Stomach (tissue), 9 donors: ENCODE results near the gene SEC14L6. TPM values are rescaled to one million over a fixed set of nuclear protein-coding genes. Genes with fewer than 3 reads are reported as not detected.

Source experiments
- DNase-seq, 2 donors: peaks; one replicate each; pipeline versions ENCODE4 v3.0.0 to v3.0.0-alpha.2; 2013 to 2019
- H3K27ac ChIP-seq, 5 donors: fragments of 200-600 bp in 4 of 5; sonication (generic) in 4 of 5; one replicate each; pipeline ENCODE4 v1.5.1; 2013 to 2019; ENCODE audit warnings: mild to moderate bottlenecking in 1 of 5, moderate library complexity in 1 of 5
- H3K27me3 ChIP-seq, 3 donors: fragments of 200-600 bp; sonication (generic); one replicate each; pipeline ENCODE4 v1.5.1; 2017 to 2019; ENCODE audit warnings: mixed run types in 1 of 3
- H3K36me3 ChIP-seq, 4 donors: fragments of 200-600 bp; sonication (generic); 1 replicate in 3 of 4; 2 replicates in 1 of 4; pipeline ENCODE4 v1.5.1; 2016 to 2019
- H3K4me1 ChIP-seq, 4 donors: fragments of 200-600 bp; sonication (generic); one replicate each; pipeline ENCODE4 v1.5.1; 2016 to 2019
- H3K4me3 ChIP-seq, 4 donors: fragments of 200-600 bp; sonication (generic) in 3 of 4; one replicate each; pipeline ENCODE4 v1.5.1; 2016 to 2019; ENCODE audit warnings: mild to moderate bottlenecking in 1 of 4
- H3K9me3 ChIP-seq, 4 donors: fragments of 200-600 bp; sonication (generic); one replicate each; pipeline ENCODE4 v1.5.1; 2016 to 2019
- CTCF ChIP-seq, 7 experiments: fragments of 450-650 bp in 4 of 7; fragments of 200-600 bp in 3 of 7; sonication (generic) in 3 of 7; IDR thresholded peaks; one replicate each; pipeline ENCODE4 v1.5.1; 2016 to 2019; ENCODE audit warnings: antibody characterized with exemption in 7 of 7, control low read depth in 2 of 7, mild to moderate bottlenecking in 1 of 7
- EP300 ChIP-seq: sonication (generic); formaldehyde crosslinking; IDR thresholded peaks from one replicate; pipeline ENCODE4 v1.6.1; 2017; ENCODE audit warnings: antibody characterized with exemption
- POLR2A ChIP-seq, 4 donors: fragments of 450-650 bp; IDR thresholded peaks; one replicate each; pipeline ENCODE4 v1.6.1; 2016; ENCODE audit warnings: antibody characterized with exemption in 4 of 4, control low read depth in 2 of 4, mild to moderate bottlenecking in 1 of 4, moderate library complexity in 1 of 4
- POLR2AphosphoS5 ChIP-seq, 3 donors: sonication (generic); formaldehyde crosslinking; IDR thresholded peaks; one replicate each; pipeline ENCODE4 v1.6.1; 2016; ENCODE audit warnings: antibody characterized with exemption in 3 of 3
- WGBS, 5 donors: extraction: QIAGEN DNeasy Blood & Tissue Kit in 3 of 5; methylation state at CpG; one replicate each; pipeline versions ENCODE4 v1.1.5 to v1.1.7; 2013 to 2018; 5-methylcytosine and 5-hydroxymethylcytosine counted together
- intact Hi-C: fragments of 100-400 bp; cut with DNase I; formaldehyde crosslinking; loops from one replicate; pipeline ENCODE4 v1.15.1; 2023; ENCODE audit warnings: low total_unique reads
- polyA plus RNA-seq, 3 donors: library from polyadenylated mRNA; stranded (reverse); fragments of 200-250 nt; gene quantifications; one replicate each; pipeline ENCODE4 v1.2.3, GENCODE V29; 2013
- total RNA-seq, 5 donors: library from RNA; depleted of rRNA; stranded (reverse); fragments of >200 nt; gene quantifications; one replicate each; pipeline versions ENCODE4 v1.1.0 to v1.2.3, GENCODE V29; 2014 to 2016
- donor health status: healthy with polysubstance abuse.
- donor health status: Bipolar disorder and iron deficiency.
- donor health status: healthy.

Gene SEC14L6
- total and polyA plus RNA-seq, 8 donors = 0.58 to 1.4 (median 0.84) TPM; not detected in 4

DNA sequence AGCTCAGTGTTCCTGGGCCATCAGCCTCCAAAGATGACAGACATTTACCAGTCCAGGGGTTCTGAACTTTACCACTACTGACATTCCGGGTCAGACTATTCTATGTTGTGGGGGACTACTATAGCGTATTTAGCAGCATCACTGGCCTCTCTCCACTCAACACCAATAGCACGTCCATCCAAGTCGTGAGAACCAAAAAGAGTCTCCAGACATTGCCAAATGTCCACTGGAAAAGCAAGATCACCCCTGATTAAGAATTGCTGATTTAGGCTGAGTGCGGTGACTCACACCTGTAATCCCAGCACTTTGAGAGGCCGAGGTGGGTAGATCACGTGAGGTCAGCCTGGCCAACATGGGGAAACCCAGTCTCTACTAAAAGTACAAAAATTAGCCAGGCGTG, 39.9 kb upstream of the SEC14L6 start:
- no peak for DNase-seq
- H3K9me3 ChIP-seq = no peaks in the 10 kb centered on the region
- no peak overlapping the region for H3K4me3 ChIP-seq
- H3K27ac ChIP-seq = no peak overlapping the region
- intact Hi-C loops = no loop called here
- peaks cover 77 to 84% (median 83%) of the 10 kb centered on the region in 4 donors for H3K36me3 ChIP-seq
- 93 to 95% (median 94%) methylated on average over 7 to 8 of the region's 8 CpGs for WGBS, 5 donors
- TF ChIP-seq EP300 (no peak), CTCF (IDR thresholded peaks at IDR 0.05) (no peak), POLR2A (IDR thresholded peaks at IDR 0.05) (no peak)
- no peaks in the 10 kb centered on the region for H3K27me3 ChIP-seq
- H3K4me1 ChIP-seq = peaks cover 12 to 18% (median 15%) of the 10 kb centered on the region in 4 donors

GRCh38 chr22:30584441-30584840, 37.9 kb upstream of the SEC14L6 start:
- no peaks in the 10 kb centered on the region for H3K27me3 ChIP-seq
- no peak overlapping the region for H3K4me3 ChIP-seq
- no peaks in the 10 kb centered on the region for H3K9me3 ChIP-seq
- no peaks in the 10 kb centered on the region for H3K4me1 ChIP-seq
- intact Hi-C loops = no loop called here
- whole genome bisulfite sequencing, 5 donors = 93 to 99% (median 93%) methylated on average over 12 to 15 of the region's 15 CpGs
- DNase-seq = no peak
- TF ChIP-seq POLR2A (IDR thresholded peaks at IDR 0.05) (no peak), CTCF (IDR thresholded peaks at IDR 0.05) (no peak), EP300 (no peak), POLR2AphosphoS5 (IDR thresholded peaks at IDR 0.05) (no peak)
- H3K27ac ChIP-seq = no peak overlapping the region
- peaks cover 97 to 100% (median 100%) of the 10 kb centered on the region in 4 donors for H3K36me3 ChIP-seq

- no peak for DNase-seq
- Histone ChIP-seq H3K27ac (no peak overlapping the region), H3K36me3 (peaks cover 100% of the 10 kb centered on the region in 4 donors), H3K4me3 (no peak overlapping the region), H3K9me3 (no peaks in the 10 kb centered on the region), H3K27me3 (no peaks in the 10 kb centered on the region), H3K4me1 (no peaks in the 10 kb centered on the region)
- intact Hi-C loops = no loop called here
- TF ChIP-seq CTCF (IDR thresholded peaks at IDR 0.05) (no peak), POLR2AphosphoS5 (IDR thresholded peaks at IDR 0.05) (no peak), EP300 (no peak), POLR2A (IDR thresholded peaks at IDR 0.05) (no peak)
- WGBS, 5 donors = 74 to 85% (median 78%) methylated on average over 10 to 13 of the region's 13 CpGs
Measured at GRCh38 chr22:30582788-30583545, 36.4 kb upstream of the SEC14L6 start.

DNA sequence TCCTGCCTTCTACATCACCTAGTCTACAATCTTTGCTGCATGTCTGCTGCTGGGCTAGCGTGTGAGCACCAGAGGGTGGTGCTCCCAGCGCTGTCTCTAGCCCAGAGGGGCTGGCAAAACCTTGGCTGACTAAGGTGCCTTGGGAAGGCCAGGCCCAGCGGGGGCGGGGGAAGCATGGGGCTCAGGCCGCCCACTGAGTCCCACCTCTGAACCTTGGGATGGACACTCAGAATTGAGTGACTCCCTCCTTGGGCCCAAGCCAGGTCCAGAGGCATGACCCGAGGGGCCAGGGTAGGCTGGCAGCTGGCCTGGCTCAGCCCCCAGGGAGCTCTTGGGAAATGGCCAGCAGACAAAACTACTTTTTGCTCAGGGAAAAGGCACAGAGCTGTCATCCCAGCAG, 35.5 kb upstream of the SEC14L6 start:
- Histone ChIP-seq H3K4me1 (peaks cover 0 to 4% (median under 1%) of the 10 kb centered on the region in 4 donors), H3K27me3 (no peaks in the 10 kb centered on the region), H3K4me3 (no peak overlapping the region), H3K36me3 (peaks cover 100% of the 10 kb centered on the region in 4 donors), H3K27ac (no peak overlapping the region), H3K9me3 (no peaks in the 10 kb centered on the region)
- TF ChIP-seq CTCF (IDR thresholded peaks at IDR 0.05) = no peak
- TF ChIP-seq EP300 = no peak
- TF ChIP-seq POLR2AphosphoS5 (IDR thresholded peaks at IDR 0.05) = no peak
- TF ChIP-seq POLR2A (IDR thresholded peaks at IDR 0.05) = no peak
- DNase-seq = no peak
- WGBS, 5 donors = 47 to 91% (median 84%) methylated on average over 2 to 6 of the region's 6 CpGs
- intact Hi-C loops = no loop called here
